Fibroblast of mammary gland (primary cell): ENCODE data around the gene ZNF678.
A peak's percentile ranks its signal among the peaks of the same experiment; 100 is the strongest.

Experiments
- DNase-seq: peaks from one replicate; pipeline ENCODE4 v3.0.0-alpha.2; 2010; ENCODE audit warnings: low read depth
- H3K4me3 ChIP-seq: 2 replicates; pipeline ENCODE4 v1.5.1; 2011; ENCODE audit warnings: low read depth, mild to moderate bottlenecking, low read length, moderate library complexity; ENCODE audit not compliant: control insufficient read depth
- CTCF ChIP-seq: conservative IDR thresholded peaks from 2 replicates; pipeline ENCODE4 v1.5.1; 2011; ENCODE audit warnings: low read depth, low read length, inconsistent platforms; ENCODE audit not compliant: control insufficient read depth, insufficient read depth

ZNF678 gene

GRCh38 chr1:227622739-227623475, 59.6 kb downstream of the ZNF678 start:
- H3K4me3 ChIP-seq = no peak overlapping the region
- TF ChIP-seq CTCF = no peak
- DNase-seq = no peak

- no peak for TF ChIP-seq CTCF
Measured at GRCh38 chr1:227632325-227632724, 69.0 kb downstream of the ZNF678 start.

GRCh38 chr1:227635596-227635995, 72.2 kb downstream of the ZNF678 start:
- no peak for DNase-seq
- no peak for TF ChIP-seq CTCF

More at GRCh38 chr1:227632325-227632724, 69.0 kb downstream of the ZNF678 start:
- no peak overlapping the region for H3K4me3 ChIP-seq
- DNase-seq = no peak

GRCh38 chr1:227654431-227654830, 91.1 kb downstream of the ZNF678 start:
- TF ChIP-seq CTCF = no peak
- H3K4me3 ChIP-seq = no peak overlapping the region
- peak; percentile 6 for DNase-seq

More at GRCh38 chr1:227635596-227635995, 72.2 kb downstream of the ZNF678 start:
- H3K4me3 ChIP-seq = no peak overlapping the region

- peak; percentile 4 for DNase-seq
- TF ChIP-seq CTCF = no peak
- no peak overlapping the region for H3K4me3 ChIP-seq
Measured at GRCh38 chr1:227654858-227655752, 91.7 kb downstream of the ZNF678 start.

GRCh38 chr1:227661495-227661894, 98.1 kb downstream of the ZNF678 start:
- no peak for DNase-seq
- TF ChIP-seq CTCF = no peak
- no peak overlapping the region for H3K4me3 ChIP-seq
